HepG2 (cell line): ENCODE measurements around the gene ANKRD39. TPM values are rescaled to one million over a fixed set of nuclear protein-coding genes. Genes with fewer than 3 reads are reported as not detected.

ENCODE experiments used
- GABPA ChIP-seq, 2 experiments: IDR thresholded peaks; 2 replicates each; pipeline ENCODE4 v1.6.1; 2011 to 2016; ENCODE audit warnings: low read depth in 2 of 2, low read length in 1 of 2, missing biosample characterization in 1 of 2, missing genetic modification characterization in 1 of 2
- GLI4 ChIP-seq: sonication (generic); formaldehyde crosslinking; IDR thresholded peaks from 2 replicates; pipeline ENCODE4 v1.5.1; 2020; ENCODE audit warnings: missing genetic modification reagents, mild to moderate bottlenecking, moderate library complexity, borderline replicate concordance
- GLMP ChIP-seq: sonication (generic); formaldehyde crosslinking; IDR thresholded peaks from 2 replicates; pipeline ENCODE4 v1.9.0; 2021; ENCODE audit warnings: missing genetic modification reagents, mild to moderate bottlenecking, borderline replicate concordance
- HDAC1 ChIP-seq: sonication (generic); formaldehyde crosslinking; IDR thresholded peaks from 2 replicates; pipeline ENCODE4 v1.5.1; 2020; ENCODE audit warnings: mild to moderate bottlenecking, missing genetic modification reagents
- JUN ChIP-seq: sonication (generic); formaldehyde crosslinking; IDR thresholded peaks from 2 replicates; pipeline ENCODE4 v1.4.0; 2020; ENCODE audit warnings: mild to moderate bottlenecking, missing genetic modification reagents
- KMT2A ChIP-seq: sonication (generic); formaldehyde crosslinking; IDR thresholded peaks from 2 replicates; pipeline ENCODE4 v1.4.0; 2020; ENCODE audit warnings: missing genetic modification reagents
- MLLT10 ChIP-seq: sonication (generic); formaldehyde crosslinking; IDR thresholded peaks from 2 replicates; pipeline ENCODE4 v1.4.0; 2020; ENCODE audit warnings: missing genetic modification reagents
- NR0B2 ChIP-seq: sonication (generic); formaldehyde crosslinking; IDR thresholded peaks from 2 replicates; pipeline ENCODE4 v1.4.0; 2020; ENCODE audit warnings: mild to moderate bottlenecking, missing genetic modification reagents
- ONECUT2 ChIP-seq: sonication (generic); formaldehyde crosslinking; IDR thresholded peaks from 2 replicates; pipeline ENCODE4 v1.4.0; 2020; ENCODE audit warnings: missing genetic modification reagents
- POLR2A ChIP-seq, 2 experiments: IDR thresholded peaks; 2 replicates each; pipeline ENCODE4 v1.6.1; 2011; ENCODE audit warnings: low read depth in 2 of 2, low read length in 2 of 2, mild to moderate bottlenecking in 1 of 2, moderate library complexity in 1 of 2; ENCODE audit not compliant: insufficient read depth in 1 of 2
- PRDM10 ChIP-seq: sonication (generic); formaldehyde crosslinking; IDR thresholded peaks from 2 replicates; pipeline ENCODE4 v1.4.0; 2020; ENCODE audit warnings: low read depth, missing genetic modification reagents
- REPIN1 ChIP-seq: sonication (generic); formaldehyde crosslinking; IDR thresholded peaks from 2 replicates; pipeline ENCODE4 v1.8.0; 2022; ENCODE audit warnings: missing genetic modification reagents, low read depth, mild to moderate bottlenecking, borderline replicate concordance
- SALL2 ChIP-seq: sonication (generic); formaldehyde crosslinking; IDR thresholded peaks from 2 replicates; pipeline ENCODE4 v1.8.1; 2023; ENCODE audit warnings: mild to moderate bottlenecking, missing genetic modification reagents, inconsistent platforms
- SOX6 ChIP-seq, 2 experiments: fragments of 450-650 bp in 1 of 2; sonication (generic) in 1 of 2; formaldehyde crosslinking in 1 of 2; IDR thresholded peaks; 2 replicates each; pipeline versions ENCODE4 v1.4.0 to v1.6.1; 2017 to 2020; ENCODE audit warnings: antibody characterized with exemption in 1 of 2, mild to moderate bottlenecking in 1 of 2, missing genetic modification reagents in 1 of 2
- TFAP4 ChIP-seq: sonication (generic); IDR thresholded peaks from 2 replicates; pipeline ENCODE4 v1.6.1; 2016; ENCODE audit warnings: low read depth, borderline replicate concordance
- ZFP82 ChIP-seq: sonication (generic); formaldehyde crosslinking; IDR thresholded peaks from 2 replicates; pipeline ENCODE4 v1.5.1; 2020; ENCODE audit warnings: mild to moderate bottlenecking, missing genetic modification reagents, borderline replicate concordance
- ZKSCAN5 ChIP-seq: sonication (generic); formaldehyde crosslinking; IDR thresholded peaks from 2 replicates; pipeline ENCODE4 v1.5.1; 2020; ENCODE audit warnings: mild to moderate bottlenecking, missing genetic modification reagents
- ZNF770 ChIP-seq: sonication (generic); formaldehyde crosslinking; IDR thresholded peaks from 2 replicates; pipeline ENCODE4 v1.5.0; 2020; ENCODE audit warnings: mild to moderate bottlenecking, missing genetic modification reagents
- ZNF780A ChIP-seq: sonication (generic); formaldehyde crosslinking; IDR thresholded peaks from 2 replicates; pipeline ENCODE4 v1.8.0; 2022; ENCODE audit warnings: mild to moderate bottlenecking, missing genetic modification reagents, moderate library complexity
- ZNF782 ChIP-seq: sonication (generic); formaldehyde crosslinking; IDR thresholded peaks from 2 replicates; pipeline ENCODE4 v1.4.0; 2020; ENCODE audit warnings: missing genetic modification reagents, mild to moderate bottlenecking, borderline replicate concordance
- ZNF850 ChIP-seq: sonication (generic); formaldehyde crosslinking; conservative IDR thresholded peaks from 2 replicates; pipeline ENCODE4 v1.9.0; 2021; ENCODE audit warnings: mild to moderate bottlenecking, missing genetic modification reagents
- polyA plus RNA-seq, 8 experiments: library from polyadenylated mRNA; depleted of rRNA in 3 of 8; stranded (reverse) in 7 of 8; unstranded in 1 of 8; fragments of >200 nt; fragmentation: Illumina TruSeq in 4 of 8; extraction: Trizol in 4 of 8; gene quantifications; 2 replicates each; pipeline versions ENCODE4 v1.2.1 to v1.2.3, GENCODE V29; 2011 to 2016; ENCODE audit warnings: low read depth in 4 of 8, missing spikeins in 1 of 8, mixed read lengths in 1 of 8; ENCODE audit not compliant: insufficient read depth in 1 of 8
- total RNA-seq, 5 experiments: library from RNA; depleted of rRNA; stranded (reverse); fragments of >200 nt; fragmentation: Illumina TruSeq; extraction: Trizol; gene quantifications; 2 replicates each; pipeline ENCODE4 v1.2.3, GENCODE V29; 2016; ENCODE audit warnings: low read depth in 1 of 5

ANKRD39 gene
- total and polyA plus RNA-seq, 2 of the 13 experiments (the other 11 are each of a cell fraction or from before 2014, with no cell fraction given): 23.2 to 24.8 TPM

- peak; percentile 68 for TF ChIP-seq PRDM10 (CRISPR knock-in tag)
- TF ChIP-seq SOX6 (IDR thresholded peaks at IDR 0.05): no peak
- TF ChIP-seq SOX6 (CRISPR knock-in tag; IDR thresholded peaks at IDR 0.05): no peak
- no peak; the same call in 1 of the 2 replicates for TF ChIP-seq GLI4 (CRISPR knock-in tag)
- peak; percentile 56 for TF ChIP-seq HDAC1 (CRISPR knock-in tag)
- TF ChIP-seq ONECUT2 (CRISPR knock-in tag): no peak
- TF ChIP-seq SALL2 (CRISPR knock-in tag): peak; percentile 88
- no peak; the same call in 1 of the 2 replicates for TF ChIP-seq ZNF850 (CRISPR knock-in tag)
- TF ChIP-seq JUN (CRISPR knock-in tag): peak; percentile 72; the same call in 1 of the 2 replicates
- 0 out of 2 replicates have a peak, but pooled peaks have one; percentile 38 for TF ChIP-seq ZNF770 (CRISPR knock-in tag)
- no peak for TF ChIP-seq ZKSCAN5 (CRISPR knock-in tag)
- no peak for TF ChIP-seq TFAP4
- peak; percentile 55 for TF ChIP-seq KMT2A (CRISPR knock-in tag)
- TF ChIP-seq ZNF780A: no peak
- peak; percentile 75; the same call in 1 of the 2 replicates for TF ChIP-seq REPIN1 (CRISPR knock-in tag)
- TF ChIP-seq ZNF782 (CRISPR knock-in tag): no peak
- TF ChIP-seq NR0B2 (CRISPR knock-in tag): peak; percentile 85
- no peak for TF ChIP-seq GLMP
- peak in 1 of 2 experiments; percentile 65; a peak in 2 of 4 replicates for TF ChIP-seq POLR2A (IDR thresholded peaks at IDR 0.05; ENCODE audit: insufficient read depth in 1 of 2, low read depth in 2 of 2, low read length in 2 of 2)
- TF ChIP-seq GABPA (IDR thresholded peaks at IDR 0.05; ENCODE audit: low read depth, low read length): no peak
- no peak for TF ChIP-seq GABPA (CRISPR knock-in tag; IDR thresholded peaks at IDR 0.05; ENCODE audit: low read depth)
- no peak for TF ChIP-seq MLLT10 (CRISPR knock-in tag)
- peak; percentile 76; the same call in 1 of the 2 replicates for TF ChIP-seq ZFP82 (CRISPR knock-in tag)
Measured at GRCh38 chr2:96816127-96816835, 41.5 kb downstream of the ANKRD39 start, which contains the start of gene CNNM3 (continued).
